Nephron progenitor cell (in vitro differentiated cells): Measurements from ENCODE around the gene ERC2.

Experiments used
- DNase-seq: peaks from one replicate; pipeline ENCODE4 v3.0.0; 2021
- H3K27ac Mint-ChIP-seq: 2 replicates; pipeline ENCODE4 v1.8.0; 2021; ENCODE audit warnings: mild to moderate bottlenecking, moderate library complexity, mixed read lengths
- H3K27me3 Mint-ChIP-seq: 2 replicates; pipeline ENCODE4 v1.8.0; 2021; ENCODE audit warnings: mild to moderate bottlenecking, low read depth, mixed read lengths; ENCODE audit not compliant: poor library complexity
- H3K36me3 Mint-ChIP-seq: 2 replicates; pipeline ENCODE4 v1.8.0; 2021; ENCODE audit warnings: low read depth, mixed read lengths
- H3K4me1 Mint-ChIP-seq: 2 replicates; pipeline ENCODE4 v1.8.0; 2021; ENCODE audit warnings: mixed read lengths
- H3K4me3 Mint-ChIP-seq: 2 replicates; pipeline ENCODE4 v1.8.0; 2021; ENCODE audit warnings: mild to moderate bottlenecking, moderate library complexity, mixed read lengths
- H3K9me3 Mint-ChIP-seq: 2 replicates; pipeline ENCODE4 v1.8.0; 2021; ENCODE audit warnings: mild to moderate bottlenecking, moderate library complexity, mixed read lengths
- CTCF ChIP-seq: fragments of 200-600 bp; sonication (generic); IDR thresholded peaks from 2 replicates; pipeline ENCODE4 v1.5.0; 2021; ENCODE audit warnings: antibody characterized with exemption

ERC2 gene

GRCh38 chr3:56484525-56485032, 16.3 kb upstream of the ERC2 start:
- peaks cover 22% of the 10 kb centered on the region for H3K4me1 Mint-ChIP-seq
- H3K4me3 Mint-ChIP-seq = no peak overlapping the region

GRCh38 chr3:56484122-56484521, 15.9 kb upstream of the ERC2 start:
- no peaks in the 10 kb centered on the region for H3K9me3 Mint-ChIP-seq
- H3K27ac Mint-ChIP-seq = peak overlapping the region; percentile 74
- H3K27me3 Mint-ChIP-seq = peaks cover 47% of the 10 kb centered on the region
- no peaks in the 10 kb centered on the region for H3K36me3 Mint-ChIP-seq
- no peak for DNase-seq
- H3K4me1 Mint-ChIP-seq = peaks cover 22% of the 10 kb centered on the region
- no peak for TF ChIP-seq CTCF
- no peak overlapping the region for H3K4me3 Mint-ChIP-seq

More at GRCh38 chr3:56484525-56485032, 16.3 kb upstream of the ERC2 start:
- peaks cover 49% of the 10 kb centered on the region for H3K27me3 Mint-ChIP-seq
- TF ChIP-seq CTCF = no peak
- peak; percentile 31 for DNase-seq
- H3K36me3 Mint-ChIP-seq = no peaks in the 10 kb centered on the region
- no peak overlapping the region for H3K27ac Mint-ChIP-seq
- H3K9me3 Mint-ChIP-seq = no peaks in the 10 kb centered on the region

- H3K27ac Mint-ChIP-seq = no peak overlapping the region
- no peaks in the 10 kb centered on the region for H3K9me3 Mint-ChIP-seq
- H3K4me1 Mint-ChIP-seq = peaks cover 7% of the 10 kb centered on the region
- TF ChIP-seq CTCF = no peak
- no peaks in the 10 kb centered on the region for H3K36me3 Mint-ChIP-seq
- no peak for DNase-seq
- H3K4me3 Mint-ChIP-seq = no peak overlapping the region
- H3K27me3 Mint-ChIP-seq = peaks cover 50% of the 10 kb centered on the region
Measured at GRCh38 chr3:56477646-56478045, 9.4 kb upstream of the ERC2 start.

- no peak for DNase-seq
- Mint-ChIP-seq H3K4me1 (peaks cover 7% of the 10 kb centered on the region), H3K4me3 (no peak overlapping the region), H3K27me3 (peaks cover 52% of the 10 kb centered on the region), H3K27ac (no peak overlapping the region), H3K9me3 (no peaks in the 10 kb centered on the region), H3K36me3 (no peaks in the 10 kb centered on the region)
- TF ChIP-seq CTCF = no peak
Measured at GRCh38 chr3:56476771-56477170, 8.5 kb upstream of the ERC2 start.

GRCh38 chr3:56471771-56472170, 3.5 kb upstream of the ERC2 start:
- no peak overlapping the region for H3K27ac Mint-ChIP-seq
- no peak for TF ChIP-seq CTCF

GRCh38 chr3:56469141-56469540, 874 bp upstream of the ERC2 start:
- Mint-ChIP-seq H3K4me3 (peak overlapping the region; percentile 61), H3K36me3 (no peaks in the 10 kb centered on the region), H3K9me3 (no peaks in the 10 kb centered on the region), H3K27ac (no peak overlapping the region), H3K27me3 (peaks cover 44% of the 10 kb centered on the region), H3K4me1 (peaks cover 16% of the 10 kb centered on the region)
- no peak for DNase-seq
- no peak for TF ChIP-seq CTCF

More at GRCh38 chr3:56471771-56472170, 3.5 kb upstream of the ERC2 start:
- no peak for DNase-seq
- H3K9me3 Mint-ChIP-seq = no peaks in the 10 kb centered on the region
- no peak overlapping the region for H3K4me3 Mint-ChIP-seq
- H3K27me3 Mint-ChIP-seq = peaks cover 39% of the 10 kb centered on the region
- H3K4me1 Mint-ChIP-seq = peaks cover 14% of the 10 kb centered on the region
- H3K36me3 Mint-ChIP-seq = no peaks in the 10 kb centered on the region
